Peyer's patch (tissue), 4 donors: ENCODE measurements around the gene RPUSD2.

Experiments
- CTCF ChIP-seq, 6 experiments: fragments of 450-650 bp in 4 of 6; fragments of 200-600 bp in 2 of 6; sonication (generic) in 1 of 6; IDR thresholded peaks; one replicate each; pipeline ENCODE4 v1.5.1; 2017 to 2019; ENCODE audit warnings: antibody characterized with exemption in 6 of 6, mild to moderate bottlenecking in 3 of 6, moderate library complexity in 1 of 6
- POLR2A ChIP-seq, 2 donors: fragments of 450-650 bp; IDR thresholded peaks; one replicate each; pipeline ENCODE4 v1.5.1; 2017; ENCODE audit warnings: antibody characterized with exemption in 2 of 2, mild to moderate bottlenecking in 2 of 2, moderate library complexity in 2 of 2

DNA sequence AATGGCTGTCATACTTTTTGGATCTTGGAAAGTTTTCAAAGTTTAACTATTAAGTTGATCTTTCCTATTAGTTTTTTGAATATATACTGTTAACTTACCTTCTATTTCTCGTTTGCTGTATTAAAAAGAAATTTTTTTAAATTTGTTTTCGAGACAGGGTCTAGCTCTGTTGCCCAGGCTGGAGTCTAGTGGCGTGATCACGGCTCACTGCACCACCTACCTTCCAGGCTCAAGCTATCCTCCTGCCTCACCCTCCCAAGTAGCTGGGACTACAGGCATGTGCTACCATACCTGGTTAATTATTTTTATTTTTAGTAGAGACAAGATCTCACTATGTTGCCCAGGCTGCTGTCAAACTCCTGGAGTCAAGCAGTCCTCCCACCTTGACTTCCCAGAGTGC lies 29.6 kb downstream of the RPUSD2 start:
- TF ChIP-seq CTCF (IDR thresholded peaks at IDR 0.05) (no peak), POLR2A (IDR thresholded peaks at IDR 0.05) (no peak)
